ENCODE measurements around the gene ZNF567. TPM values are rescaled to one million over a fixed set of nuclear protein-coding genes. Genes with fewer than 3 reads are reported as not detected.
"Not testable (repeated sequence)": the region's sequence is repeated elsewhere in the genome, so short reads cannot be mapped to it uniquely, and the experiment has no call there.

ZNF567 gene
- 5.9 and 6.8 TPM in 2 replicates for total RNA-seq (2014; rRNA removed; shearing (Covaris generic); ENCODE audit: low replicate concordance)

GRCh38 chr19:36687214-36688056 is at the start of gene ZNF567:
TSS of gene ZNF567 (plus strand) at chr19:36687612. CDS start at chr19:36694868, 7,256 bp downstream.
- DNase-seq (ENCODE audit: low read depth): peak; percentile 96
- in situ Hi-C loops (cut with HindIII; ENCODE audit: low pct_unique_long_range_greater_than_20kb, low sequenced_read_pairs): no loop called here

- in situ Hi-C loops (cut with HindIII; ENCODE audit: low pct_unique_long_range_greater_than_20kb, low sequenced_read_pairs): no loop called here
- DNase-seq (ENCODE audit: low read depth): peak; percentile 33
Measured at GRCh38 chr19:36638862-36639510, 48.4 kb upstream of the ZNF567 start.

GRCh38 chr19:36646746-36647145 is 40.7 kb upstream of the ZNF567 start:
- no peak for DNase-seq (ENCODE audit: low read depth)
- in situ Hi-C loops (cut with HindIII; ENCODE audit: low pct_unique_long_range_greater_than_20kb, low sequenced_read_pairs): no loop called here

DNA sequence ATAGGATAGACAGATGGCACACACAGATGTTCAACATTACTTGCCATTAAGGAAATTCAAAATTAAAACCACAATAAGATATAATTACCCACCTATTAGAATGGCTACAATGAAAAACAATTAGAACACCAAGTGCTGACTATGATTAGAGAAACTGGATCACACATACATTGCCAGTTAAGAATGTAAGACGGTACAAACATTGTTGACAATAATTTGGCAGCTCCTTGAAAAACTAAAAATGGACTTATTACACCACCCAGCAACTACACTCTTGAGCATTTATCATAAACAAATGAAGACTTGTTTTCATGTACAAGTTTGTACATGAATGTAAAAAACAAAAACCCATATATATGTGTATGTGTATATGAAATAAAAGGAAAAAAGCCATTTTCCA is 34.5 kb upstream of the ZNF567 start:
- in situ Hi-C loops (cut with HindIII; ENCODE audit: low pct_unique_long_range_greater_than_20kb, low sequenced_read_pairs): no loop called here
- DNase-seq (ENCODE audit: low read depth): no peak

- in situ Hi-C loops (cut with HindIII; ENCODE audit: low pct_unique_long_range_greater_than_20kb, low sequenced_read_pairs): no loop called here
- DNase-seq (ENCODE audit: low read depth): peak; percentile 16
Measured at GRCh38 chr19:36665832-36666231, 21.6 kb upstream of the ZNF567 start.

DNA sequence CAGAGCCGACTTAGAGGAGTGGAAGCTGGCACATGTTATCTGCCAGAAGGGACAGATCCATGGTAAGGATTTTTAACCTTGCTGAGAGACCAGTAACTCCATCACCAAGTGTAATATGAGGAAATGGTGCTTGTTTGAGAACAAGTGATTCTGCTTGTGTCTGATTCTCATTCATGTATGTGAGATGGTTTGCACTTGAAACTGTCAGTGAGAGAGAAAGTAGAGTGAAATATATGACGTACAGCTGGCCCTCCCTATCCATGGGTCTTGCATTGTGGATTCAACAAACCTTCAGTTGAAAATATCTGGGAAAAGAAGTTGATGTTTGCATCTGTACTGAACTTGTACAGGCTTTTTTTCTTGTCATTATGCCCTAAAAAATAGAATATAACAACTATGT is 18.8 kb upstream of the ZNF567 start:
- DNase-seq (ENCODE audit: low read depth): no peak
- in situ Hi-C loops (cut with HindIII; ENCODE audit: low pct_unique_long_range_greater_than_20kb, low sequenced_read_pairs): no loop called here

DNA sequence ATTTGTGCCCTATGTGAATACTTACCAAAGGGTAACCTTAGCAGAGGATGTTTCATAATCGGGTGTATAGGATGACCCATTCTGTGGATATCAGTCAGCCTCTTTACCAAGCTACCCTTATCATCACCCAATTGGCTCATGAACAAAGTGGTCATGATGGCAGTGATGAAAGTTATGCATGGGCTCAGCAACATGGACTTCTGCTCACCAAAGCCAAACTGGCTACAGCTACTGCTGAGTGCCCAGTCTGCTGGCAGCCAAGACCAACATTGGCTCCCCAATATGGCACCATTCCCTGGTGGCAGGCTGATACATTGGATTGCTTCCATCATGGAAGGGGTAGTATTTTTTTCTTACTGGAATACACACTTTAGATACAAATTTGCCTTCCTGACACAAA is 15.0 kb upstream of the ZNF567 start:
- DNase-seq (ENCODE audit: low read depth): no peak
- in situ Hi-C loops (cut with HindIII; ENCODE audit: low pct_unique_long_range_greater_than_20kb, low sequenced_read_pairs): no loop called here

DNA sequence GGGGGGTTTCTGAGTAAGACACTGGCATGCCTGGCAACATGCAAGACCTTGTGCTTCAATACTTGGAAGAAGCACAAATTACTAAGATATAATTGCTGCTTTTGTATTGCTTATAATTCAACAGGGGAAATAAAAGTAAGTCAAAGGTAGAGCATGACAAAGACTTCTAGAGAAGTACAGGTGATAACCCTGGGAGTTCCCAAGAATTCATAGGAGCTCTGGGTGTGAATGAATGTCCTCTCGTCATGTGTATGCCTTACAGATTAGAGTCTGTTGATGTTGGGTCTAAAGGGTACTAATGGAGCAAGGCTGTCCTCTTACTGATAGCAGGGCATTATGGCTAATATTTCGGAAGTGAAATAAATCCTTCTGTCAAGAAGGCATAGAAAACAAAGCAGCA is 13.2 kb upstream of the ZNF567 start:
- in situ Hi-C loops (cut with HindIII; ENCODE audit: low pct_unique_long_range_greater_than_20kb, low sequenced_read_pairs): no loop called here
- DNase-seq (ENCODE audit: low read depth): no peak

GRCh38 chr19:36679455-36679854 is 8.0 kb upstream of the ZNF567 start:
- in situ Hi-C loops (cut with HindIII; ENCODE audit: low pct_unique_long_range_greater_than_20kb, low sequenced_read_pairs): no loop called here
- DNase-seq (ENCODE audit: low read depth): no peak

DNA sequence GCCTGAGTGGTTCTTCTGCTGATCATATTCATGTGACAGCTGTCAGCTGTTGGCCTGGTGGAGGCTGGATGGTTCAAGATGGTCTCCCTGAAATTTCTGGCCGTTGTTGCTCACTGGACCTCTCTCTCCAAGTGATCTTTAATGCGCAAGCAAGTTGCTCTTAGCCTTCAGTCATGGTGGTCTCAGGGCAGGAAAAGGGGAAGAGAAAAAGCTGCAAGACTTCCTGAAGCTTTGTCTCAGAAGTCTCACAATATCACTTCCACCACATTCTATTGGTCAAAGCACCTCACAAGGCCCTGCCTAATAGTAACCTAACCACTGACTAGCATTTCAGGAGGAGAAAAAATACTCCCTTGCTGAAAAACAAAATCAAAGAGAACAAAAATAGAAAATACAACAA is 1.6 kb upstream of the ZNF567 start:
- in situ Hi-C loops (cut with HindIII; ENCODE audit: low pct_unique_long_range_greater_than_20kb, low sequenced_read_pairs): no loop called here
- no peak for DNase-seq (ENCODE audit: low read depth)

- DNase-seq (ENCODE audit: low read depth): peak; percentile 8
Measured at GRCh38 chr19:36686365-36687213, 823 bp upstream of the ZNF567 start.

GRCh38 chr19:36688058-36688457 is 646 bp downstream of the ZNF567 start:
- DNase-seq (ENCODE audit: low read depth): no peak
- in situ Hi-C loops (cut with HindIII; ENCODE audit: low pct_unique_long_range_greater_than_20kb, low sequenced_read_pairs): no loop called here

More at GRCh38 chr19:36686365-36687213, 823 bp upstream of the ZNF567 start:
- in situ Hi-C loops (cut with HindIII; ENCODE audit: low pct_unique_long_range_greater_than_20kb, low sequenced_read_pairs): no loop called here

- no peak for DNase-seq (ENCODE audit: low read depth)
- in situ Hi-C loops (cut with HindIII; ENCODE audit: low pct_unique_long_range_greater_than_20kb, low sequenced_read_pairs): no loop called here
Measured at GRCh38 chr19:36707134-36707533, 19.7 kb downstream of the ZNF567 start.

- in situ Hi-C loops (cut with HindIII; ENCODE audit: low pct_unique_long_range_greater_than_20kb, low sequenced_read_pairs): no loop called here
- DNase-seq (ENCODE audit: low read depth): no peak
Measured at GRCh38 chr19:36709423-36709822, 22.0 kb downstream of the ZNF567 start.

- in situ Hi-C loops (cut with HindIII; ENCODE audit: low pct_unique_long_range_greater_than_20kb, low sequenced_read_pairs): no loop called here
- DNase-seq (ENCODE audit: low read depth): peak; percentile 44
Measured at GRCh38 chr19:36719687-36720556, 32.5 kb downstream of the ZNF567 start.

DNA sequence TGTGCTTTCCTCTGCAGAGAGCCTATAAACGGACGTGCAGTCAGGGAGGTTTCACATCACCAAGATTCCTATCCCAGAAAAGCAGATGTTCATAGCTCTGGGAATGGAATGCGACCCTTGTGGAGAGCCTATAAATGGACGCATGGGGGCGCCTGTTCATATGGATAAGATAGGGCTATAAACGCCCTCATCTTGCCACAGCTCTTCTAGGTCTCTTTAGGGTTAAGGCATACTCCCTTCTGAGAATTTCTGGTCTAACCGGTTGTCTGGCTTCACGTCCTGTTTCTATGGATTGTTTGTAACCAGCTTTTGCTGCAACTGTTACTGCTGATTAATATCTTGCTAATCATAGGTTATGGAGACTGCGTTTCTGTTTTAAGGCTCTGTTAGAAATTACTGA is 48.8 kb downstream of the ZNF567 start:
- DNase-seq (ENCODE audit: low read depth); in situ Hi-C loops (cut with HindIII; ENCODE audit: low pct_unique_long_range_greater_than_20kb, low sequenced_read_pairs): not testable (repeated sequence)

DNA sequence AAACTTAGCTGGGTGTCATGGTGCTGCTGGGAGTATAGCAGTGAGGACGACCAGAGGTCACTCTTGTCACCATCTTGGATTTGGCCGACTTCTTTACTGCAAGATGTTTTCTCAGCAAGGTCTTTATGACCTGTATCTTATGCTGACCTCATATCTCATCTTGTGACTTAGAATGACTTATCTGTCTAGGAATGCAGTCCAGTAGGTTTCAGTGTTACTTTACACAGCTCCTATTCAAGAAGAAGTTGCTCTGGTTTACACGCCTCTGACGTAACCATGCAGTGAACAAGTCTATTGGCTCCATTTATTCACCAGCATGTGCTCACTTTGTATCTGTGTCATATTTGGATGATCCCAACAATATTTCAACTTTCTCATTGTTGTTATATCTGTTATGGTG is 58.5 kb downstream of the ZNF567 start:
- DNase-seq (ENCODE audit: low read depth): no peak
- in situ Hi-C loops (cut with HindIII; ENCODE audit: low pct_unique_long_range_greater_than_20kb, low sequenced_read_pairs): no loop called here

DNA sequence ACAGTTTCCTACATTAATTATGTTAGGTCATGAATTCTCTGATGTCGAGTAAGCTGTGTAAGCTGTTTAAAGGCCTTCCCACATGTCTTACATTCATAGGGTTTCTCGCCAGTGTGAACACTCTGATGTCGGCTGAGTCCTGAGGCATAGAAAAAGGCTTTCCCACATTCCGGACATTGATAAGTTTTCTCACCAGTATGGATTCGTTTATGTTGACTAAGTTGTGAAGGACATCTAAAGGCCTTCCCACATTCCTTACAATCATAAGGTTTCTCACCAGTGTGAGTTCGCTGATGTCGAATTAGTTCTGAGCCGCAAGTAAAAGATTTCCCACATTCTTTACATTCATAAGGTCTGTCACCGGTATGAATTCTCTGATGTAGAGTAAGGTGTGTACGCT is 60.3 kb downstream of the ZNF567 start:
- in situ Hi-C loops (cut with HindIII; ENCODE audit: low pct_unique_long_range_greater_than_20kb, low sequenced_read_pairs): no loop called here
- DNase-seq (ENCODE audit: low read depth): no peak
